Loucy (cell line): ENCODE measurements around the gene ACVR2A.

Experiments
- CTCF ChIP-seq: fragments of 200-600 bp; sonication (generic); conservative IDR thresholded peaks from 2 replicates; pipeline ENCODE4 v1.5.1; 2014; ENCODE audit warnings: mild to moderate bottlenecking, antibody characterized with exemption, low read length
- EZH2phosphoT487 ChIP-seq: fragments of 200-600 bp; IDR thresholded peaks from 2 replicates; pipeline ENCODE4 v1.6.1; 2018; ENCODE audit warnings: antibody characterized with exemption, mild to moderate bottlenecking, moderate library complexity, borderline replicate concordance

DNA sequence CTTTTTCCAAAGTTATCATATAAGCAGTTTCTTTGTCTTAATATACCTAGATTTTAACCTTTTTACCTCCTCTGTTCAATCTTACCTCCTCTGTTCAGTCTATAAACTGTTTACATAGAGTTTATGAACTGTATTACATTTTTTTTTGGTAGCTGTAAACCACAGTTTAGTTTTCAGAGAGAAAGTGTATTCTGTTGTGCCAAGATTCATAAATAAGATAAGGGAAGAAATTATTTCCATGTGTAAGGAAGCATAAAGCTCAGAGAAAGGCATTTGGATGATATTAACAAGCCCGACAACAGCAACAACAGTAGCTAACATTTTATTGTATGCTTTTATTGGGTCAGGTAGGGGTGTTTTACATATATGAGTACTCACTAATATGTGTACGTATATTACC, 71.2 kb downstream of the ACVR2A start:
- no peak for TF ChIP-seq CTCF
- no peak for TF ChIP-seq EZH2phosphoT487
